Body of pancreas (tissue), 4 donors: Measurements from ENCODE around the gene ANAPC10. TPM values are rescaled to one million over a fixed set of nuclear protein-coding genes. Genes with fewer than 3 reads are reported as not detected.

Experiments
- ATAC-seq: fragments of 150-250 bp; one replicate; pipeline ENCODE4 v1.9.1; 2016
- DNase-seq, 4 donors: peaks; one replicate each; pipeline ENCODE4 v3.0.0-alpha.2; 2019
- H3K27ac ChIP-seq, 4 donors: fragments of 200-600 bp; sonication (generic); 1 replicate in 3 of 4; 2 replicates in 1 of 4; pipeline versions ENCODE4 v1.5.1 to v1.6.1; 2016 to 2019; ENCODE audit warnings: mild to moderate bottlenecking in 1 of 4, mixed read lengths in 1 of 4, moderate library complexity in 1 of 4
- H3K27me3 ChIP-seq, 2 donors: fragments of 200-600 bp; sonication (generic); one replicate each; pipeline ENCODE4 v1.6.0; 2016; ENCODE audit warnings: mild to moderate bottlenecking in 1 of 2
- H3K36me3 ChIP-seq, 2 donors: fragments of 200-600 bp; sonication (generic); replicated peaks in 1 of 2; 2 replicates each; pipeline ENCODE4 v1.5.1; 2016; ENCODE audit warnings: low read depth in 2 of 2; ENCODE audit not compliant: insufficient read depth in 1 of 2
- H3K4me1 ChIP-seq: fragments of 200-600 bp; sonication (generic); one replicate; pipeline ENCODE4 v1.6.0; 2016
- H3K4me3 ChIP-seq, 2 donors: fragments of 200-600 bp; sonication (generic); 1 replicate in 1 of 2; 2 replicates in 1 of 2; pipeline ENCODE4 v1.5.1; 2016 to 2019
- H3K9me3 ChIP-seq, 3 donors: fragments of 200-600 bp; sonication (generic); 1 replicate in 2 of 3; 2 replicates in 1 of 3; pipeline ENCODE4 v1.5.1; 2016
- POLR2A ChIP-seq, 3 donors: fragments of 450-650 bp; IDR thresholded peaks; one replicate each; pipeline ENCODE4 v1.6.1; 2016; ENCODE audit warnings: antibody characterized with exemption in 3 of 3, mild to moderate bottlenecking in 2 of 3
- WGBS, 2 donors: methylation state at CpG; one replicate each; pipeline ENCODE4 v1.1.5; 2017; 5-methylcytosine and 5-hydroxymethylcytosine counted together
- intact Hi-C: fragments of 100-400 bp; cut with DNase I; formaldehyde crosslinking; loops from one replicate; pipeline ENCODE4 v1.15.1; 2023
- total RNA-seq, 2 donors: library from RNA; depleted of rRNA; stranded (reverse); fragments of >200 nt; gene quantifications; one replicate each; pipeline ENCODE4 v1.1.0, GENCODE V29; 2016
- TF ChIP-seq, protein P1 (sequence below), 7 experiments: fragments of 450-650 bp in 4 of 7; fragments of 200-600 bp in 3 of 7; sonication (generic) in 3 of 7; IDR thresholded peaks; one replicate each; pipeline ENCODE4 v1.5.1; 2016 to 2019; ENCODE audit warnings: antibody characterized with exemption in 7 of 7

The ANAPC10 gene
- total RNA-seq, 2 donors from 2014 or later, result 6.6 to 10.9 TPM

DNA sequence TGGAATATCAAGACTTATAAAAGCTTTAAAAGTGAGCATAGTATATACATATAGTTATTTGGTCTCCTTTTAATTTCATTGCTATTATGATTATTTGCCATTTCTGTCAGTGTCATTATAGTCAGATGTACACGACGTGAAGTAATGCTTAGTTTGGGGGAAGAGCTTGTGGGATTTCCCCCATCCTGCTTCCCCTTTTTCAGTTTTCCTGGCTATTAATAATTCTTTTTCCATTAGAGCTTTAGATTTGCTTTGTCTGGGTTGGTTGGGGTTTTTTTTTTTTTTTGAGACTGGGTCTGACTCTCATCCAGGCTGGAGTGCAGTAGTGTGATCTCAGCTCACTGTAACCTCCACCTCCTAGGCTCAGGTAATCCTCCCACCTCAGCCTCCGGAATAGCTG is 5.5 kb upstream of the ANAPC10 start:
- DNase-seq, result no peak

DNA sequence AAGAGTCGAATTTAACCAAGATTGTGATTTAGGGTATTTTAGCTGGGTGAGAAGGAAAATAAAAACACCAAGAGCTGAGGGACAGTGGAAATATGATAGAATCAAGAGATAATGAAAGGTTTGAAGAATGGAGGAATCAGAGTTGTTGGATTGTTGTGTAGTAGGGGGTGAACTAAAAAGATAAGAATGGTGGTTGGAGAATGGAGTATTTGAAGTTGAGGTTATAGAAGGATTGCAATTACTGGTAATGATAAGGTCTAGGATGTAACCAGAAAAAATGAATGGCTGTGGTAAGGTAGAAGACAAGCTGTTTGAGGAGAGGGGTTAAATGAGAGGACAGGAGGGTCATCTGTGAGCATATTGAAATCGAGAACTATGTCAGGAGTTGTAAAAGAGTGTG is 4.6 kb upstream of the ANAPC10 start:
- TF ChIP-seq POLR2A (IDR thresholded peaks at IDR 0.05), result no peak
- TF ChIP-seq, protein P1, sequence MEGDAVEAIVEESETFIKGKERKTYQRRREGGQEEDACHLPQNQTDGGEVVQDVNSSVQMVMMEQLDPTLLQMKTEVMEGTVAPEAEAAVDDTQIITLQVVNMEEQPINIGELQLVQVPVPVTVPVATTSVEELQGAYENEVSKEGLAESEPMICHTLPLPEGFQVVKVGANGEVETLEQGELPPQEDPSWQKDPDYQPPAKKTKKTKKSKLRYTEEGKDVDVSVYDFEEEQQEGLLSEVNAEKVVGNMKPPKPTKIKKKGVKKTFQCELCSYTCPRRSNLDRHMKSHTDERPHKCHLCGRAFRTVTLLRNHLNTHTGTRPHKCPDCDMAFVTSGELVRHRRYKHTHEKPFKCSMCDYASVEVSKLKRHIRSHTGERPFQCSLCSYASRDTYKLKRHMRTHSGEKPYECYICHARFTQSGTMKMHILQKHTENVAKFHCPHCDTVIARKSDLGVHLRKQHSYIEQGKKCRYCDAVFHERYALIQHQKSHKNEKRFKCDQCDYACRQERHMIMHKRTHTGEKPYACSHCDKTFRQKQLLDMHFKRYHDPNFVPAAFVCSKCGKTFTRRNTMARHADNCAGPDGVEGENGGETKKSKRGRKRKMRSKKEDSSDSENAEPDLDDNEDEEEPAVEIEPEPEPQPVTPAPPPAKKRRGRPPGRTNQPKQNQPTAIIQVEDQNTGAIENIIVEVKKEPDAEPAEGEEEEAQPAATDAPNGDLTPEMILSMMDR (IDR thresholded peaks at IDR 0.05), result no peak
- Histone ChIP-seq H3K9me3 (no peaks in the 10 kb centered on the region), H3K4me3 (no peak overlapping the region), H3K4me1 (peaks cover 31% of the 10 kb centered on the region), H3K27me3 (no peaks in the 10 kb centered on the region), H3K36me3 (peaks cover 0 to 10% of the 10 kb centered on the region in 2 donors), H3K27ac (no peak overlapping the region)
- intact Hi-C loops, result no loop called here
- 76 to 89% methylated on average over 2 of the region's 2 CpGs for WGBS, 2 donors
- no peak for DNase-seq
- ATAC-seq, result no peak

More for the DNA sequence above, 5.5 kb upstream of the ANAPC10 start:
- Histone ChIP-seq H3K36me3 (peaks cover 0 to 15% of the 10 kb centered on the region in 2 donors), H3K4me3 (no peak overlapping the region), H3K27me3 (no peaks in the 10 kb centered on the region), H3K4me1 (peaks cover 31% of the 10 kb centered on the region), H3K9me3 (no peaks in the 10 kb centered on the region), H3K27ac (no peak overlapping the region)
- no peak for ATAC-seq
- TF ChIP-seq POLR2A (IDR thresholded peaks at IDR 0.05), result no peak
- TF ChIP-seq, protein P1 (IDR thresholded peaks at IDR 0.05), result no peak
- intact Hi-C loops, result no loop called here
- WGBS, 2 donors, result 79 to 92% methylated on average over 3 of the region's 3 CpGs

DNA sequence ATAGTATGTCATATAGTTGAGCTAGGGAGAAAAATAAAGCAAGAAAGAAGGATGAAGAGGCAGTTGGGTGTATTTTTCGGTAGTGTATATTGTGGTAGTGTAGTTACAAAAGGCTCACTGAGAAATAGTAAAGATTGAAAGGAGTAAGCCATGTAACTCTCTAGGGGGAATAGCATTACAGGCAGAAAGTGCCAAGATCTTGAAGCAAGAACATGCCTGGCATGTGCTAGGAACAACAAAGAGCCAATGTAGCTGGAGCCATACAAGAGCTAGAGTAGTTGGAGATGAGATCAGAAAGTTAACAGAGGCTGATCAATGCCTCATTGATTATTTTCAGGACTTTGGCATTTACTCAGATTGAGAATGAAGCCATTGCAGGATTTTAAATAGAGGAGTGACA is 3.1 kb upstream of the ANAPC10 start:
- no peaks in the 10 kb centered on the region for H3K27me3 ChIP-seq
- no peak for TF ChIP-seq POLR2A (IDR thresholded peaks at IDR 0.05)
- TF ChIP-seq, protein P1 (IDR thresholded peaks at IDR 0.05), result no peak
- no peak overlapping the region for H3K27ac ChIP-seq
- no peak for DNase-seq
- intact Hi-C loops, result no loop called here
- peaks cover 0 to 6% of the 10 kb centered on the region in 2 donors for H3K36me3 ChIP-seq
- H3K9me3 ChIP-seq, result no peaks in the 10 kb centered on the region
- ATAC-seq, result no peak
- WGBS, 2 donors, result 89 to 93% methylated on average over 1 of the region's 1 CpG
- H3K4me1 ChIP-seq, result peaks cover 43% of the 10 kb centered on the region
- no peak overlapping the region for H3K4me3 ChIP-seq

DNA sequence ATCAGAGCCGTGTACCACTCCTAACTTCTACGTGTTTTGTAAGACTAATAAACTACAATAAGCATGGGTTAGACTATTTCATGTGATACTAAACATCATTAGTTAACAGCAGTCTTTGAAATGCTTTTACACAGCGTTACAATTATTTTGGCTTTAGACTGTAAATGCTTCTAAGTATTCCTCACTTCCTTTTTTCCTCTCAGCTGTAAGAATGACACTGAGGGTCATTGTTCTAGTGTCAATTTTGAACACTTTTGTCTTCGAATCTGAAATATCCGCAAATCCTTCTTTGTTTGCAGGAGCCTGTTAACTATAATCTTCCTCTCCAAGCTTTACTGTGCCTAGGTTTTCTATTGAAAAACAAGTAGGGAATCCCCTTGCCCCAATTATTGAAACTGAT is 1.7 kb upstream of the ANAPC10 start:
- H3K4me3 ChIP-seq, result no peak overlapping the region
- no peak for ATAC-seq
- peaks cover 47% of the 10 kb centered on the region for H3K4me1 ChIP-seq
- no peaks in the 10 kb centered on the region for H3K36me3 ChIP-seq
- TF ChIP-seq, protein P1 (IDR thresholded peaks at IDR 0.05), result no peak
- no peak for TF ChIP-seq POLR2A (IDR thresholded peaks at IDR 0.05)
- H3K9me3 ChIP-seq, result no peaks in the 10 kb centered on the region
- 13 to 19% methylated on average over 5 of the region's 5 CpGs for WGBS, 2 donors
- DNase-seq, result no peak
- intact Hi-C loops, result no loop called here
- no peak overlapping the region for H3K27ac ChIP-seq
- no peaks in the 10 kb centered on the region for H3K27me3 ChIP-seq

DNA sequence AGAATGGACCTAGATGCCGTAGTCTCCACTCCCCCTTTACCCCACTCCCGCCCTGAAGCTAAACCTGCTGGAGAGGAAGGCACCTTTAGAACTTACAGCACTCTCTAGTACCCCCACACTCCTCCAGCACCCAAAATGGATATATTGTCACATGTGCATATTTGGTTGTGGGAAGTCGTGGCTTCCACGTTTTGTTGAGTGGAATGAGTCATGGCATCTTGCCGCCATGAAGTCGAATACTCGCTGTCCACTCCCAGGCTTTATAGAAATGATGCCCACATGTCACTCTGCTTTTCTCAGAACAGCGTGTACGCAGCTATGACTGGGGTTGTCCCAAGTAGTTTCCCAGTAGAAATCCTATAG is 660 bp upstream of the ANAPC10 start:
- 0% methylated on average over 9 of the region's 9 CpGs for WGBS, 2 donors

More for the DNA sequence above, 660 bp upstream of the ANAPC10 start:
- Histone ChIP-seq H3K36me3 (no peaks in the 10 kb centered on the region), H3K27me3 (no peaks in the 10 kb centered on the region), H3K4me1 (peaks cover 47% of the 10 kb centered on the region), H3K9me3 (no peaks in the 10 kb centered on the region), H3K27ac (peak overlapping the region; percentile 74 to 94 (median 88)), H3K4me3 (peak overlapping the region; percentile 50 to 71)
- no peak for TF ChIP-seq POLR2A (IDR thresholded peaks at IDR 0.05)
- TF ChIP-seq, protein P1 (IDR thresholded peaks at IDR 0.05), result no peak
- ATAC-seq, result peak; percentile 17
- peak; percentile 38 to 54 (median 46) for DNase-seq
- intact Hi-C loops, result no loop called here
